ENCODE measurements around the gene LRRC74B.

The LRRC74B gene

DNA sequence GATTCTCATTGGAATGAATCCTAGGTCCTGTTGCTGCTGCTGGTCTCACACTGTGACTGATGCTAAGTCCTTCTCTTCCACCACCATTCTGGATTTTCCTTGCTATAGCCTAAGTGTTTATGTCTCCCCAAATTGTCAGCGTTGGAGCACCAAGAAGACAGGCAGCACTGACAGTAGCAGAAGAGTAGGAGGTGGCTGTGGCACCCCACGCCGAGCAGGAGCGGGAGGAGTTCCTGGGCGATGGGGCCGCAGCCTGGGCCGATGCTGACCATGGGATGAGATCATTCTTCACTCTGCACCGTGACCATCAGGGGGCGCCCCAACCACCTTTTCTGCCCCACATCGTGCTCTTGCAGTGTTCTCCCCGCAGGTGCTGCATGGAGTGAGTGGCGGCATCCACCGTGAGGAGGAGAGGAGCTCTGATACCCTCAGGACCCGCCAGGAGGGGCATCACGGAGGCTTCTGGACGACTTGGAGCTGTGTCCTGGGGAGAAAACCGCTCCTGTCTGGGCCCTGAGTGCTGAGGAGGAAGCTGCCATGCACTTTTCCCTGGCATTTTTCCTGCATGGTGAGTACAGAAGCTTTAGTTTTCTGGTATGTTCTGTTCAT lies 57.0 kb downstream of the LRRC74B start:
- peak; percentile 93 for DNase-seq (ENCODE audit: low read depth, low spot score)

DNA sequence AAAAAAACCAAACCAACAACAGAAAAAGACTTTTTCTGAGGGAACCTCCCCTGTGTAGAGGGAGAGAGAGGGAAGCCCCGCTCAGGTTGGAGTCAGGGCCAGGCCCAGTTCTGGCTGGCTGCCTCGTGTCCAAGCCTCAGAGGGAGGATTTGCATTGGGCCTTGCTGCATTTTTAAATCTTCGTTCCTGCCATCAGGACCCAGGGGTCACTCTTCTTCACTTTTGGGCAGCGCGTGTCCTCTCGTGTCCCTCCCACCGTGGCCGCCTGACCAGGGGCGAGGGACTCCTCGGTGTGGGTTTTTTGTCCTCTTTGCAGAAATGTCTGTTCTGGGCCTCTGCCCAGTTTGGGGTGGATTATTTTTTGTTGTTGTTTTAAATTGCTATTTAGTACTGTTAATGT lies 57.9 kb downstream of the LRRC74B start:
- DNase-seq (ENCODE audit: low read depth, low spot score): no peak

DNA sequence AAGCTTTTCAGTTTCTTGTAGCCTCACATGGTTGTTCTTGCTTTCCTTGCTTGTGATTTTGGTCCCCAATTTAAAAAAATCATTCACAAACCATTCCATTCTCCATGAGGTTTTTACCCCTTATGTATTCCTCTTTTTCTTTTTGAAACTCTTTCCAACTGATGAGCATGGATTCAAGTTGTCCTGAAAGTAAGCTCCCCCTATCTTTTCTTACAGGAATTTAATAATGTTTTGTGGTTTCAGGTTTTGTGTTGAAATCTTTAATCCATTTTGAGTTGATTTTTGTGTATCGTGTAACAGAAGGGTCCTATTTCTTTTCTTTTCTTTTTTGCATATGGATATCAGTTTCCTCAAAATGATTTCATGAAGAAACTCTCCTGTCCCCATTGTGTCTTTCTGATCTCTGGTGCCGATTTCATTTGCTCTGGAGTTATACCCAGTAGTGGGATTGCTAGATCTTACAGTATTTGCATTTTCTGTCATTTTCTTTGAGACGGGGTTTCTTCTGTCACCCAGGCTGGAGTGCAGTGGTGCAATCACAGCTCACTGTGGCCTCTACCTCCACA lies 58.5 kb downstream of the LRRC74B start:
- no peak for DNase-seq (ENCODE audit: low read depth, low spot score)

DNA sequence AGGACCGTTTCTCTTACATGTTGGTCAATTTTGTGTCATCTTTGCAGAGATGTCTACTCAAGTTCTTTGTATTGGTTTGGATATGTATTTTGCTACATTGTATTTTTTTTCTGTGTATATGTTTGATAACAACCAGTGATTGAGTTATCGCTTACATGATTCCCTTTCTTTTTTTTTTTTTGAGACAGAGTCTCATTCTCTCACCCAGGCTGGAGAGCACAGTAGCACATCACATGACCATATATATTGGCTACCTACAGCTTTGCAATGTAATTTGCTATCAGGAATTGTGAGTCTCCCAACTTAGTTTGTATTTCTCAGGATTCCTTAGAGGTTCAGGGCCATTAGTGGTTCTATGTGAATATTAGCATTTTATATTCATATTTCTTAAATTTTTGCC lies 59.5 kb downstream of the LRRC74B start:
- DNase-seq (ENCODE audit: low read depth, low spot score): no peak

DNA sequence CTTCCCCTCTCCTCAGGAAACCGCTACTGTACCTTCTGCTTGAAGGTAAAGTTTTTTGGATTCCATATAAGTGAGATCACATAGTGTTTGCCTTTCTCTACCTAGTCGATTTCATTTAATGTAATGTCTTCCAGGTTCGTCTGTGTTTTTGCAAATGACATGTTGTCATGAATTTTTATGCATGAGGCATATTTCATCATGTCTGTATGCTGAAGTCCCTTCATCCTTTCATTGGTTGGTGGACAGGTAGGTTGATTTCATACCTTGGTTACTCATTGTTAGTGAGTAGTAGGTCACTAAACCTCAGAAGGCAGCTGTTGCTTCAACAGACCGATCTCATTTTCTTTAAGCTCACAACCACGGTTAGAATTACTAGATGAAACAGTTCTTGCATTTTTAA lies 60.3 kb downstream of the LRRC74B start:
- DNase-seq (ENCODE audit: low read depth, low spot score): no peak

DNA sequence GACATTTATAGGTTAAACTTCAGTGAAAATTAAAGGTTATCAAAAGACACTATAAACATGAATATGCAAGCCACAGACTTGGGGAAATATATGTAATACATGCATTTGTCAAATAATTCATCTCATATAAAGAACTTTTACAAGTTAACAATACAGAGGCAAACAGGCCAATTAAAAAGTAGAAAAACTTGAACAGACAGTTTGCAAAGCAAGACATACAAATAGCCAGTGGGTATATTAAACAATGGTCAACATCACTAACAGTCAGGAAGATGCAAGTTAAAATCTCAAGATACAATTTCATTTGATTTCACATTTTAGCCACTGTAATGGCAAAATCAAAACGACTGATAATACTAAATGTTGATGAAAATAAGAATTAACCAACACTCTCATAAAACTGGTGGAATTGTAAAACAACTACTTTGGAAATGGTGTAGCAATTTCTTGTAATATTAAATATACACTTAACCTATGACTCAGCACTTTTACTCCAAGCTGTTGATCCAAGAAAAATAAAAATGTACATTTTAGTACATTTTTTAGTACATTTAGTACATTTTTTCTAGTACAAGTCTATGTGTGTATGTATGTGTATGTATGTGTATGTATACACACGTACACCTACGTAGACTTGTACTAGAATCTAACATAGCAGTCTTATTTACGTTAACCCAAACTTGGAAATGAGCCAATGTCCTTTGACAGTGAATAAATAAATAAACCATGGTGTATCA lies 62.8 kb downstream of the LRRC74B start:
- DNase-seq (ENCODE audit: low read depth, low spot score): no peak

All from ELF-1 (cell line).